ENCODE results near the gene DNAJC11.
"Not testable (repeated sequence)": the region's sequence is repeated elsewhere in the genome, so short reads cannot be mapped to it uniquely, and the experiment has no call there.

Gene DNAJC11

DNA sequence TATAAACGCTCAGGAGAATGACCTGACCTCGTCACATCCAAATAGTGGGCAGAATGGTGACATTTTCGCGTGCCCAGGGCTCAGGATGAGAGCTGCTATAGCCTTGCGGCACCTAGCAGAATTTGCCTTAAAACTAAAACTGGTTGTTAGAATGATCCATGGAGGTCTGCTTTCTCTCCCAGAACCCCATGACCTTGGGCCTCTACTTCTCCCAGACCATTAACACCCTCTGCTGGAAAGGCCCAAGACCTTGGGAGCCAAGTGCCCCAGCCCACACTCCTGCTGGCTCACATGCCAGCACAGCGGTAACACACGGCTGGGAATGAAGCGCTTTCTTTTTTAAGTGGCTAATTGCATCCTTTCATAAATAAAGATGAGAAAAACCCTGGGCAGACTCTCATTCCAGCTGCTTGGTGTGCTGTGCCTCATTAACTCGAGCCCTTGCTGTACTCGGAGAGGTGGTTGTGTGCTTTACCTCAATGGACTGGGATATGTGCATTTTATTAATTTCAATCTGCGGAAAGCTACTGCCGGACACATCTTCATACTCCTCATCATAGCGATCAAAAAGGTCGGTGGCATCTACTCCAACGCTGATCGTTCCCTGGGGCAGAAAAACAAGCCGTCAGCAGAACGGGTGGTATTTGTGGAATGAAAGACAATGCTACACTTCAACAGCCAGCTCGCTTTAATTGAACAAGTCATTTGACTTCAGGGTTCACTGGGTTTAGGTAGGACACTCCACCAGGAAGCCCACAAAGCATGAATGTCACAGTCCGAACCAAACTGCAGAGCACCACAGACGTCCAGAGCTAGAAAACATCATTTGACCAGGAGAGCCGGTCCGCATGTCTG lies 48.0 kb downstream of the DNAJC11 start:
- Histone ChIP-seq H3K36me3 (ENCODE audit: control insufficient read depth, insufficient read depth, low read length) (peaks cover 65% of the 10 kb centered on the region), H3K4me3 (ENCODE audit: extremely low read depth, insufficient read depth, low read length, poor library complexity, severe bottlenecking) (no peak overlapping the region), H3K4me1 (ENCODE audit: control insufficient read depth, insufficient read depth, low read length, poor library complexity, severe bottlenecking) (no peaks in the 10 kb centered on the region), H3K27ac (ENCODE audit: low read depth, low read length, severe bottlenecking) (no peak overlapping the region), H3K9me3 (ENCODE audit: control insufficient read depth, low read length) (no peaks in the 10 kb centered on the region)
- WGBS, 2 experiments (ENCODE audit: insufficient coverage in 2 of 2), result 95 to 97% methylated on average over 14 to 22 of the region's 23 CpGs

DNA sequence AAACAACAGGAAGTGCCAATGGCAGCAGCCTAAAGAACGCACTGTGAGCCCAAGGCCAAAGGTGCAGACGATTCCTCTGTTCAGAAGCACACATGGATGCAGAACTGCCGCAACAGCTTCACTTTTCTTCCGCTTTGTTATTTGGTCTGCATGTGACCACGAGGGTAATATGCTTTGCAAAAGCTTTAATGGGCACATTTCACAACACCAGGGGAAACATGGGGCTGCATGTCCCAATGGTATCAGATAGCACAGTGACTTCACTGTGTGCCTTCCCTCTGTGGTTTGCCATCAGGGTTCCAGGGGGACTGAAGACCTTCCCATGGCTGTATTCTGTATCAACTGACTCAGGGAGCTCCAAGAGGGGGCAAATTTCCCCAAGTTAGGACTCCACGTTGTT lies 48.6 kb downstream of the DNAJC11 start:
- H3K4me1 ChIP-seq (ENCODE audit: control insufficient read depth, insufficient read depth, low read length, poor library complexity, severe bottlenecking), result no peaks in the 10 kb centered on the region
- no peaks in the 10 kb centered on the region for H3K9me3 ChIP-seq (ENCODE audit: control insufficient read depth, low read length)
- H3K36me3 ChIP-seq (ENCODE audit: control insufficient read depth, insufficient read depth, low read length), result peaks cover 63% of the 10 kb centered on the region
- H3K27ac ChIP-seq (ENCODE audit: low read depth, low read length, severe bottlenecking), result no peak overlapping the region
- WGBS, 2 experiments (ENCODE audit: insufficient coverage in 2 of 2), result 82 to 90% methylated on average over 5 to 6 of the region's 6 CpGs
- H3K4me3 ChIP-seq (ENCODE audit: extremely low read depth, insufficient read depth, low read length, poor library complexity, severe bottlenecking), result no peak overlapping the region

DNA sequence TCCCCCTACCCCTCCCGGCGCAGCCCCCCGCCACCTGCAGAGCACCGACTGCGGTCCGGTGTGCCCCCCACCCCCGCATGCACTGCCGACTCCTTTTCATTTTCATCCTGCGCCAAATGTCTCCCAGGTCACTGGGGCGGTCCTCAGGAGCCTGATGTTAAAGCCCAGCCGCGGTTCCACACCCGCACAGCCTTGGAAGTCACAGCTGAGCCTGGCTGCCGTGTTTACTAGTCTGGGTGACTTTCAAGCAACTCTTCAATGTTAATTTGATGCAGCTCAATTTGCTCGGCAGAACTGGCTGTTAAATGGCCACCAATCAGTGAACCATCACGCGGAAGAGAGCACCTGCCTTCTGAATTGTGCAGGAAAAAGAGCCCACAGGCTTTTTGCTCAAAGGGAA lies 49.7 kb downstream of the DNAJC11 start:
- Histone ChIP-seq H3K27ac (ENCODE audit: low read depth, low read length, severe bottlenecking) (no peak overlapping the region), H3K36me3 (ENCODE audit: control insufficient read depth, insufficient read depth, low read length) (peaks cover 57% of the 10 kb centered on the region), H3K4me1 (ENCODE audit: control insufficient read depth, insufficient read depth, low read length, poor library complexity, severe bottlenecking) (no peaks in the 10 kb centered on the region), H3K9me3 (ENCODE audit: control insufficient read depth, low read length) (no peaks in the 10 kb centered on the region), H3K4me3 (ENCODE audit: extremely low read depth, insufficient read depth, low read length, poor library complexity, severe bottlenecking) (no peak overlapping the region)
- WGBS, 2 experiments (ENCODE audit: insufficient coverage in 2 of 2), result 96 to 97% methylated on average over 12 to 17 of the region's 17 CpGs

DNA sequence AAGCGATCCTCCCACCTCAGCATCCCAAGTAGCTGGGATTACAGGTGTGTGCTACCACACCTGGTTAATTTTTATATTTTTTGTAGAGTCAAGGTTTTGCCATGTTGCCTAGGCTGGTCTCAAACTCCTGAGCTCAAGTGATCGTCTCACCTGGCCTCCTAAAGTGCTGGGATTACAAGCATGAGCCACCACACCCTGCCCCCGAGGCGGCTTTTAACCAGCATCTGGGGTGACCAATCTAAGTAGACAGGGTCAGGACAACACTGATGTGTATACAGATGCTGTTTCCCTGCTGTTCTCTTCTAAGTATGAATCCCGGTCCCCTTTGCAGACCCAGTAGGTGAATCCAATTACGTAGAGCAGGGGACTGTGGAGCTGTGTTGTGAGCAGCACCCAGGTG lies 53.1 kb downstream of the DNAJC11 start:
- no peak overlapping the region for H3K27ac ChIP-seq (ENCODE audit: low read depth, low read length, severe bottlenecking)
- no peaks in the 10 kb centered on the region for H3K4me1 ChIP-seq (ENCODE audit: control insufficient read depth, insufficient read depth, low read length, poor library complexity, severe bottlenecking)
- H3K9me3 ChIP-seq (ENCODE audit: control insufficient read depth, low read length), result no peaks in the 10 kb centered on the region
- 77 to 91% methylated on average over 5 to 6 of the region's 6 CpGs for WGBS, 2 experiments (ENCODE audit: insufficient coverage in 2 of 2)
- peaks cover 69% of the 10 kb centered on the region for H3K36me3 ChIP-seq (ENCODE audit: control insufficient read depth, insufficient read depth, low read length)
- H3K4me3 ChIP-seq (ENCODE audit: extremely low read depth, insufficient read depth, low read length, poor library complexity, severe bottlenecking), result no peak overlapping the region

DNA sequence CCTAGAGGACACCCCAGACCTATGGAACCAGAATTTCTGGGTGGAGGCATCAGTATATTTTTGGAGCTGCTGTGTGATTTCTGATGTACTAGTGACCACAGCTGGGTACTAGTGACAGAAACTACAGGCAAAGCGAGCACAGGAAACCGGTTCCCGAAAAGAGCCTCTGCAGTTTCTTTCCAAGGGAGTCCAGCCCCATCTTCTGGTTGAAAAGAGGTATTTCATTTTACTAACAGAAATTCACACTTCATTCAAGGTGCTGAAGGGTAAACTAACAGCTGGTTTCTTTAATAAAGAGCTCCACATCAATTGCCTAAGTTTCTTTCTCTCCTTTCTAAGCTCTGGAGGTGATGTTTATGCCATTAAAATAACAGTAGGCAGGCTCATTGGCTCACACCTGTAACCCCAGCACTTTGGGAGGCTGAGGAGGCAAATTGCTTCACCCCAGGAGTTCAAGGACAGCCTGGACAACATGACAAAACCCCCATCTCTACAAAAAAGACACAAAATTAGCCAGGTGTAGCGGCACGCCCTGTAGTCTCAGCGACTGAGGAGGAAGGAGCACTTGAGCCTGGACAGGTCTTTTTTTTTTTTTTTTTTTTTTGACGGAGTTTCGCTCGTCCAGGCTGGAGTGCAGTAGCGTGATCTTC lies 55.0 kb downstream of the DNAJC11 start:
- Histone ChIP-seq H3K4me1 (ENCODE audit: control insufficient read depth, insufficient read depth, low read length, poor library complexity, severe bottlenecking) (no peaks in the 10 kb centered on the region), H3K27ac (ENCODE audit: low read depth, low read length, severe bottlenecking) (no peak overlapping the region), H3K36me3 (ENCODE audit: control insufficient read depth, insufficient read depth, low read length) (peaks cover 69% of the 10 kb centered on the region), H3K9me3 (ENCODE audit: control insufficient read depth, low read length) (no peaks in the 10 kb centered on the region), H3K4me3 (ENCODE audit: extremely low read depth, insufficient read depth, low read length, poor library complexity, severe bottlenecking) (no peak overlapping the region)
- 63 to 67% methylated on average over 3 to 4 of the region's 10 CpGs for WGBS, 2 experiments (ENCODE audit: insufficient coverage in 2 of 2)

DNA sequence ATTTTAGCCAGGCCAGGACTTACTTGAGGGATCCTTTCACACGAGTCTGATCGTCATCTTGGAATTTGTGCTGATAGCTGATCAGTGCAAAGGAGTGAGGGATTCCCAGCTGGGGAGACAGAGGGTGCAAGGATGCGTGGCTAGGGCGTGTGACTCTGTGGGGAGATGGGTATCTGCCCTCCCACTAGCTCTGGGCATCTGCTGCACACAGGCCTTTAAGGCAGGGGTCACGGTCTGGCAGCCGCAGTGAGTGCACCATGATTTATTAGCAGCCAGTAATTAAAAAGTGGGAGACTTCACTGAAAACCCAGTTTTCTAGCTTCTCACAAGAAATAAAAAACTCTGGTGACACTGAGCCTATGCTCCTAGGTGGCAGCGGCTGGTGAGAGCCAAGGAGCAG lies 56.6 kb downstream of the DNAJC11 start:
- H3K36me3 ChIP-seq (ENCODE audit: control insufficient read depth, insufficient read depth, low read length), result peaks cover 66% of the 10 kb centered on the region
- no peaks in the 10 kb centered on the region for H3K4me1 ChIP-seq (ENCODE audit: control insufficient read depth, insufficient read depth, low read length, poor library complexity, severe bottlenecking)
- no peaks in the 10 kb centered on the region for H3K9me3 ChIP-seq (ENCODE audit: control insufficient read depth, low read length)
- H3K27ac ChIP-seq (ENCODE audit: low read depth, low read length, severe bottlenecking), result no peak overlapping the region
- WGBS, 2 experiments (ENCODE audit: insufficient coverage in 2 of 2), result 95 to 98% methylated on average over 7 of the region's 7 CpGs
- no peak overlapping the region for H3K4me3 ChIP-seq (ENCODE audit: extremely low read depth, insufficient read depth, low read length, poor library complexity, severe bottlenecking)

DNA sequence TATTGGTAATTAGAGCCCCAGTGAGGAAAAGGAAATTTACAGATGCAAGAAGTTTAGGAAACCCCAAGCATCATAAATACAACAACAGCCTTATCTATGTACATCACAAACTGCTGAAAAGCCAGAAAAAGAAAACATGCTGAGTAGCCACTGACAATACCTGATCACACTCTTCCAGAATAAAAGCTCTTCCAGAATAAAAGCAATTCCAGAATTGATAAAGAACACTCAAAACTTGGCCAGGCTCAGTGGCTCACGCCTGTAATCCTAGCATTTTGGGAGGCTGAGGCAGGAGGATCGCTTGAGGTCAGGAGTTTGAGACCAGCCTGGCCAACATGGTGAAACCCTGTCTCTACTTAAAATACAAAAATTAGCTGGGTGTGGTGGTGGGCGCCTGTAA lies 60.7 kb downstream of the DNAJC11 start:
- not testable (repeated sequence) for H3K4me3 ChIP-seq (ENCODE audit: extremely low read depth, insufficient read depth, low read length, poor library complexity, severe bottlenecking); H3K27ac ChIP-seq (ENCODE audit: low read depth, low read length, severe bottlenecking); H3K4me1 ChIP-seq (ENCODE audit: control insufficient read depth, insufficient read depth, low read length, poor library complexity, severe bottlenecking); H3K9me3 ChIP-seq (ENCODE audit: control insufficient read depth, low read length)
- WGBS, 2 experiments (ENCODE audit: insufficient coverage in 2 of 2), result 73 to 84% methylated on average over 2 to 3 of the region's 3 CpGs
- H3K36me3 ChIP-seq (ENCODE audit: control insufficient read depth, insufficient read depth, low read length), result peaks cover 93% of the 10 kb centered on the region

DNA sequence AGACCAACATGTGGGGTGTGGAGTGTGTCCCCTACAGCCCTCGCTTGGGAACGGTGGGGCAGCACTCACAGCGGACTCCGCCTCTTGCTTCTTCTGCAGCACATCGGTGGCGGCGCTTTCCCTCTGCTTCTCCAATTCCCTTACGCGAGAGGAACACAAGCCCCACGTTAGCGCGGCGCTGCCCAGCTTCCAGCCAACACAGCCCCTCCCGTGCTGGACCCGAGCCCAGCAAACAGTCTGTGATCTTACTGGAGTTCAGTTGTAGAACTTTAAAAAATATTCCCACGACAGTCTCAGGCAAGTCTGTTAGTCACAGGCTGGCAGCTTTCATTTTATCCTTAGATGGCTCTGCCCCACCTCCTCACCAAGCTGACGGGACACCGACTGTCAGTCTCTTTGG lies 63.4 kb downstream of the DNAJC11 start:
- H3K36me3 ChIP-seq (ENCODE audit: control insufficient read depth, insufficient read depth, low read length), result peaks cover 92% of the 10 kb centered on the region

DNA sequence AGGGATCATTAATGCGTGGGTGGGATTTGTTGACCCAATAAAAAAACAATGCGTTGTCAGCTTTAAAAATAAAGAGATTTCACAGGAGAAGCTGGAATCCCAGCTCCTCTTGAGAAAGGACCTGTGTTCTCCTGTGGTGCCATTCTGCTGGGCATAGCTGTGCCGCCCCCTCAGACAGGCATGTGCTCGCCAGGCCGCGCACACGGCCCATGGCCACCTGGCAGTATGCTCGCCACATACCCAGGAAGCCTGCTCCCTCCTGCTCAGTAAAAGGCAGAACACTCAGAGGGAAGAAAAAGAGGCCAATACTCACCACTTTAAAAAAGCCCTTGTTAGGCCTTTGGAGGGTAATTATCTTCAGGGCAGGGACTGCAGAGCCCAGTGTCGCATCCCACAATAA lies 63.8 kb downstream of the DNAJC11 start:
- no peak overlapping the region for H3K27ac ChIP-seq (ENCODE audit: low read depth, low read length, severe bottlenecking)
- no peaks in the 10 kb centered on the region for H3K4me1 ChIP-seq (ENCODE audit: control insufficient read depth, insufficient read depth, low read length, poor library complexity, severe bottlenecking)
- H3K36me3 ChIP-seq (ENCODE audit: control insufficient read depth, insufficient read depth, low read length), result peaks cover 94% of the 10 kb centered on the region
- no peak overlapping the region for H3K4me3 ChIP-seq (ENCODE audit: extremely low read depth, insufficient read depth, low read length, poor library complexity, severe bottlenecking)
- no peaks in the 10 kb centered on the region for H3K9me3 ChIP-seq (ENCODE audit: control insufficient read depth, low read length)
- WGBS, 2 experiments (ENCODE audit: insufficient coverage in 2 of 2), result 91 to 99% methylated on average over 6 to 9 of the region's 9 CpGs

More for the DNA sequence above, 63.4 kb downstream of the DNAJC11 start:
- no peaks in the 10 kb centered on the region for H3K4me1 ChIP-seq (ENCODE audit: control insufficient read depth, insufficient read depth, low read length, poor library complexity, severe bottlenecking)
- H3K9me3 ChIP-seq (ENCODE audit: control insufficient read depth, low read length), result no peaks in the 10 kb centered on the region
- no peak overlapping the region for H3K27ac ChIP-seq (ENCODE audit: low read depth, low read length, severe bottlenecking)
- H3K4me3 ChIP-seq (ENCODE audit: extremely low read depth, insufficient read depth, low read length, poor library complexity, severe bottlenecking), result no peak overlapping the region
- 93 to 95% methylated on average over 14 to 18 of the region's 18 CpGs for WGBS, 2 experiments (ENCODE audit: insufficient coverage in 2 of 2)

DNA sequence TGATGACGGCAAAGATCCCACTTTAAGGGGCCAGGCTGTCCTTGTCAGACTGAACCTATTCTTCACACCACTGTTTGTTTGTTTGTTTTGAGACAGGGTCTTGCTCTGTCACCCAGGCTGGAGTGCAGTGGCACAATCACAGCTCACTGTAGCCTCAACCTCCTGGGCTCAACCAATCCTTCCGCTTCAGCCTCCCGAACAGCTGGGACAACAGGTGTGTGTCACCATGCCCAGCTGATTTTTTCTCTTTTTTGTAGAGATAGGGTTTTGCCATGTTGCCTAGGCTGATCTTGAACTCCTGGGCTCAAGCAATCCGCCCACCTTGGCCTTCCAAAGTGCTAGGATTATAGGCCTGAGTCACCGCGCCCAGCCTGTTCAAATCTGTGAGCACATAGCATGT lies 64.8 kb downstream of the DNAJC11 start:
- H3K4me3 ChIP-seq (ENCODE audit: extremely low read depth, insufficient read depth, low read length, poor library complexity, severe bottlenecking); H3K9me3 ChIP-seq (ENCODE audit: control insufficient read depth, low read length); H3K4me1 ChIP-seq (ENCODE audit: control insufficient read depth, insufficient read depth, low read length, poor library complexity, severe bottlenecking); H3K27ac ChIP-seq (ENCODE audit: low read depth, low read length, severe bottlenecking): not testable (repeated sequence)
- H3K36me3 ChIP-seq (ENCODE audit: control insufficient read depth, insufficient read depth, low read length), result peaks cover 91% of the 10 kb centered on the region
- WGBS, 2 experiments (ENCODE audit: insufficient coverage in 2 of 2), result 91 to 100% methylated on average over 3 to 4 of the region's 6 CpGs

All from mesodermal cell (in vitro differentiated cells).